ENCODE results near the gene PTPRN2. TPM values are rescaled to one million over a fixed set of nuclear protein-coding genes. Genes with fewer than 3 reads are reported as not detected.

PTPRN2 gene
- total RNA-seq, 2 experiments from 2014 or later = 7.0 to 7.2 TPM

GRCh38 chr7:157580324-157580723, 1007.3 kb downstream of the PTPRN2 start:
- no peak overlapping the region for H3K4me3 Mint-ChIP-seq
- peaks cover 3% of the 10 kb centered on the region for H3K36me3 Mint-ChIP-seq (ENCODE audit: low read depth)
- H3K9me3 Mint-ChIP-seq (ENCODE audit: insufficient read depth) = no peaks in the 10 kb centered on the region
- peaks cover 36% of the 10 kb centered on the region for H3K27me3 Mint-ChIP-seq (ENCODE audit: low read depth)
- ChIA-PET POLR2A (no interaction called here), CTCF (no interaction called here)
- H3K4me1 Mint-ChIP-seq (ENCODE audit: low read depth) = peaks cover 28% of the 10 kb centered on the region
- no peak overlapping the region for H3K27ac Mint-ChIP-seq
- DNase-seq (no peak), ATAC-seq (no peak)

- DNase-seq (no peak), ATAC-seq (no peak)
- Mint-ChIP-seq H3K9me3 (ENCODE audit: insufficient read depth) (no peaks in the 10 kb centered on the region), H3K4me3 (no peak overlapping the region), H3K27ac (no peak overlapping the region), H3K27me3 (ENCODE audit: low read depth) (peaks cover 33% of the 10 kb centered on the region), H3K36me3 (ENCODE audit: low read depth) (peaks cover 3% of the 10 kb centered on the region), H3K4me1 (ENCODE audit: low read depth) (peaks cover 23% of the 10 kb centered on the region)
- CTCF ChIA-PET = no interaction called here
- POLR2A ChIA-PET = no interaction called here
Observed at GRCh38 chr7:157579425-157579824, 1008.2 kb downstream of the PTPRN2 start.

GRCh38 chr7:157577796-157578339, 1009.8 kb downstream of the PTPRN2 start:
- Mint-ChIP-seq H3K4me3 (no peak overlapping the region), H3K9me3 (ENCODE audit: insufficient read depth) (no peaks in the 10 kb centered on the region), H3K36me3 (ENCODE audit: low read depth) (peaks cover 6% of the 10 kb centered on the region), H3K4me1 (ENCODE audit: low read depth) (peaks cover 34% of the 10 kb centered on the region), H3K27me3 (ENCODE audit: low read depth) (peaks cover 28% of the 10 kb centered on the region), H3K27ac (no peak overlapping the region)
- DNase-seq (no peak), ATAC-seq (no peak)
- ChIA-PET POLR2A (no interaction called here), CTCF (no interaction called here)

- CTCF ChIA-PET = no interaction called here
- no peaks in the 10 kb centered on the region for H3K9me3 Mint-ChIP-seq (ENCODE audit: insufficient read depth)
Observed at GRCh38 chr7:157577061-157577460, 1010.6 kb downstream of the PTPRN2 start.

GRCh38 chr7:157576415-157576814, 1011.2 kb downstream of the PTPRN2 start:
- Mint-ChIP-seq H3K27ac (peak overlapping the region; percentile 83), H3K4me3 (peak overlapping the region; percentile 70), H3K9me3 (ENCODE audit: insufficient read depth) (no peaks in the 10 kb centered on the region), H3K36me3 (ENCODE audit: low read depth) (peaks cover 6% of the 10 kb centered on the region), H3K4me1 (ENCODE audit: low read depth) (peaks cover 38% of the 10 kb centered on the region), H3K27me3 (ENCODE audit: low read depth) (peaks cover 22% of the 10 kb centered on the region)
- ATAC-seq = peak; percentile 86
- DNase-seq = peak; percentile 78
- POLR2A ChIA-PET = interaction anchor here (1.0 kb wide), 1 partner anchor 11 kb away, joined by 3 read pairs; no protein-coding TSS in a partner anchor
- CTCF ChIA-PET = no interaction called here

More at GRCh38 chr7:157577061-157577460, 1010.6 kb downstream of the PTPRN2 start:
- Mint-ChIP-seq H3K4me3 (peak overlapping the region; percentile 70), H3K27ac (peak overlapping the region; percentile 83), H3K36me3 (ENCODE audit: low read depth) (peaks cover 6% of the 10 kb centered on the region), H3K27me3 (ENCODE audit: low read depth) (peaks cover 25% of the 10 kb centered on the region), H3K4me1 (ENCODE audit: low read depth) (peaks cover 38% of the 10 kb centered on the region)
- DNase-seq (no peak), ATAC-seq (no peak)
- POLR2A ChIA-PET = interaction anchor here (1.0 kb wide), 1 partner anchor 11 kb away, joined by 3 read pairs; no protein-coding TSS in a partner anchor

- peaks cover 38% of the 10 kb centered on the region for H3K4me1 Mint-ChIP-seq (ENCODE audit: low read depth)
- POLR2A ChIA-PET = no interaction called here
- DNase-seq = no peak
- peak overlapping the region; percentile 1 for H3K27ac Mint-ChIP-seq
- H3K9me3 Mint-ChIP-seq (ENCODE audit: insufficient read depth) = no peaks in the 10 kb centered on the region
- ATAC-seq = peak; percentile 35
- peaks cover 19% of the 10 kb centered on the region for H3K27me3 Mint-ChIP-seq (ENCODE audit: low read depth)
- CTCF ChIA-PET = no interaction called here
- H3K4me3 Mint-ChIP-seq = peak overlapping the region; percentile 70
- peaks cover 6% of the 10 kb centered on the region for H3K36me3 Mint-ChIP-seq (ENCODE audit: low read depth)
Observed at GRCh38 chr7:157575777-157576176, 1011.8 kb downstream of the PTPRN2 start.

GRCh38 chr7:157574914-157575586, 1012.6 kb downstream of the PTPRN2 start:
- Mint-ChIP-seq H3K36me3 (ENCODE audit: low read depth) (peaks cover 6% of the 10 kb centered on the region), H3K9me3 (ENCODE audit: insufficient read depth) (no peaks in the 10 kb centered on the region), H3K27me3 (ENCODE audit: low read depth) (peaks cover 22% of the 10 kb centered on the region), H3K4me3 (no peak overlapping the region), H3K27ac (peak overlapping the region; percentile 6), H3K4me1 (ENCODE audit: low read depth) (peaks cover 46% of the 10 kb centered on the region)
- DNase-seq = no peak
- no peak for ATAC-seq
- CTCF ChIA-PET = no interaction called here
- POLR2A ChIA-PET = no interaction called here

- ATAC-seq (no peak), DNase-seq (no peak)
- Mint-ChIP-seq H3K9me3 (ENCODE audit: insufficient read depth) (no peaks in the 10 kb centered on the region), H3K4me3 (no peak overlapping the region), H3K27me3 (ENCODE audit: low read depth) (peaks cover 19% of the 10 kb centered on the region), H3K4me1 (ENCODE audit: low read depth) (peaks cover 53% of the 10 kb centered on the region), H3K27ac (no peak overlapping the region), H3K36me3 (ENCODE audit: low read depth) (peaks cover 6% of the 10 kb centered on the region)
- ChIA-PET CTCF (no interaction called here), POLR2A (no interaction called here)
Observed at GRCh38 chr7:157574120-157574825, 1013.4 kb downstream of the PTPRN2 start.

GRCh38 chr7:157573244-157573643, 1014.4 kb downstream of the PTPRN2 start:
- DNase-seq (no peak), ATAC-seq (no peak)
- Mint-ChIP-seq H3K36me3 (ENCODE audit: low read depth) (peaks cover 6% of the 10 kb centered on the region), H3K27ac (no peak overlapping the region), H3K9me3 (ENCODE audit: insufficient read depth) (no peaks in the 10 kb centered on the region), H3K4me1 (ENCODE audit: low read depth) (peaks cover 62% of the 10 kb centered on the region), H3K27me3 (ENCODE audit: low read depth) (peaks cover 15% of the 10 kb centered on the region), H3K4me3 (no peak overlapping the region)
- POLR2A ChIA-PET = no interaction called here
- CTCF ChIA-PET = no interaction called here

GRCh38 chr7:157572622-157573021, 1015.0 kb downstream of the PTPRN2 start:
- Mint-ChIP-seq H3K4me1 (ENCODE audit: low read depth) (peaks cover 69% of the 10 kb centered on the region), H3K9me3 (ENCODE audit: insufficient read depth) (no peaks in the 10 kb centered on the region), H3K27ac (no peak overlapping the region), H3K4me3 (no peak overlapping the region), H3K36me3 (ENCODE audit: low read depth) (peaks cover 9% of the 10 kb centered on the region), H3K27me3 (ENCODE audit: low read depth) (peaks cover 15% of the 10 kb centered on the region)
- ChIA-PET POLR2A (no interaction called here), CTCF (no interaction called here)
- DNase-seq (no peak), ATAC-seq (no peak)

- ATAC-seq (no peak), DNase-seq (no peak)
- H3K4me1 Mint-ChIP-seq (ENCODE audit: low read depth) = peaks cover 68% of the 10 kb centered on the region
- H3K36me3 Mint-ChIP-seq (ENCODE audit: low read depth) = peaks cover 8% of the 10 kb centered on the region
- no peaks in the 10 kb centered on the region for H3K9me3 Mint-ChIP-seq (ENCODE audit: insufficient read depth)
- peak overlapping the region; percentile 60 for H3K27ac Mint-ChIP-seq
- no peak overlapping the region for H3K4me3 Mint-ChIP-seq
- ChIA-PET POLR2A (no interaction called here), CTCF (no interaction called here)
- H3K27me3 Mint-ChIP-seq (ENCODE audit: low read depth) = peaks cover 13% of the 10 kb centered on the region
Observed at GRCh38 chr7:157570531-157571200, 1017.0 kb downstream of the PTPRN2 start.

- H3K27me3 Mint-ChIP-seq (ENCODE audit: low read depth) = peaks cover 8% of the 10 kb centered on the region
- DNase-seq = no peak
- H3K36me3 Mint-ChIP-seq (ENCODE audit: low read depth) = peaks cover 8% of the 10 kb centered on the region
- ATAC-seq = no peak
- ChIA-PET CTCF (no interaction called here), POLR2A (no interaction called here)
- H3K9me3 Mint-ChIP-seq (ENCODE audit: insufficient read depth) = no peaks in the 10 kb centered on the region
- peak overlapping the region; percentile 60 for H3K27ac Mint-ChIP-seq
- H3K4me3 Mint-ChIP-seq = no peak overlapping the region
- peaks cover 63% of the 10 kb centered on the region for H3K4me1 Mint-ChIP-seq (ENCODE audit: low read depth)
Observed at GRCh38 chr7:157569967-157570366, 1017.7 kb downstream of the PTPRN2 start.

Measured in activated CD8-positive, alpha-beta T cell treated with anti-CD3 and anti-CD28 coated beads, Interleukin-2, amount 10 ng/mL, durations not matched to agents 7 days and 5 days (primary cell).